Nephron progenitor cell (in vitro differentiated cells): Measurements from ENCODE around the gene NECAB2.

ENCODE experiments used
- DNase-seq: peaks from one replicate; pipeline ENCODE4 v3.0.0; 2021
- H3K27ac Mint-ChIP-seq: 2 replicates; pipeline ENCODE4 v1.8.0; 2021; ENCODE audit warnings: mild to moderate bottlenecking, moderate library complexity, mixed read lengths
- H3K27me3 Mint-ChIP-seq: 2 replicates; pipeline ENCODE4 v1.8.0; 2021; ENCODE audit warnings: mild to moderate bottlenecking, low read depth, mixed read lengths; ENCODE audit not compliant: poor library complexity
- H3K36me3 Mint-ChIP-seq: 2 replicates; pipeline ENCODE4 v1.8.0; 2021; ENCODE audit warnings: low read depth, mixed read lengths
- H3K4me1 Mint-ChIP-seq: 2 replicates; pipeline ENCODE4 v1.8.0; 2021; ENCODE audit warnings: mixed read lengths
- H3K4me3 Mint-ChIP-seq: 2 replicates; pipeline ENCODE4 v1.8.0; 2021; ENCODE audit warnings: mild to moderate bottlenecking, moderate library complexity, mixed read lengths
- H3K9me3 Mint-ChIP-seq: 2 replicates; pipeline ENCODE4 v1.8.0; 2021; ENCODE audit warnings: mild to moderate bottlenecking, moderate library complexity, mixed read lengths
- TF ChIP-seq, protein P1 (sequence below): fragments of 200-600 bp; sonication (generic); IDR thresholded peaks from 2 replicates; pipeline ENCODE4 v1.5.0; 2021; ENCODE audit warnings: antibody characterized with exemption

NECAB2 gene

DNA sequence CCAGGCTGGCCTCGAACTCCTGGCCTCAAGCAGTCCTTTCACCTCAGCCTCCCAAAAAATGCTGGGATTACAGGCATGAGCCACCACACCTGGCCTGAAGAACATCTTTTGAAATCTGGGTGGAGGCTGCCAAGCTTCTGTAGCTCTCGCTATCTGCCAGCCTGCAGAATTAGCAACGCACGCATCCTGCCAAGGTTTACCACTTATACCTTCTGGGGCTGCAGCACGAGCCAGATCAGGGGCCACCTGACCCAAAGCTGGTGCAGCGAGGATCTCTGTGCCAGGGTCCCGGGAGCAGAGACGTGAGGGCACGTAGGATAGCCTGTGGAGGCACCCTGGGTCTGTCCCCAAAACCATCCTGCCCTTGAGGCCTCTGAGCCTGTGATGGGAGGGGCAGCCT, 52.3 kb downstream of the NECAB2 start:
- H3K36me3 Mint-ChIP-seq: peaks cover 15% of the 10 kb centered on the region
- H3K4me3 Mint-ChIP-seq: no peak overlapping the region
- no peak for DNase-seq
- peaks cover 16% of the 10 kb centered on the region for H3K4me1 Mint-ChIP-seq
- H3K9me3 Mint-ChIP-seq: peaks cover 64% of the 10 kb centered on the region
- no peak overlapping the region for H3K27ac Mint-ChIP-seq
- H3K27me3 Mint-ChIP-seq: peaks cover 4% of the 10 kb centered on the region
- TF ChIP-seq, protein P1, sequence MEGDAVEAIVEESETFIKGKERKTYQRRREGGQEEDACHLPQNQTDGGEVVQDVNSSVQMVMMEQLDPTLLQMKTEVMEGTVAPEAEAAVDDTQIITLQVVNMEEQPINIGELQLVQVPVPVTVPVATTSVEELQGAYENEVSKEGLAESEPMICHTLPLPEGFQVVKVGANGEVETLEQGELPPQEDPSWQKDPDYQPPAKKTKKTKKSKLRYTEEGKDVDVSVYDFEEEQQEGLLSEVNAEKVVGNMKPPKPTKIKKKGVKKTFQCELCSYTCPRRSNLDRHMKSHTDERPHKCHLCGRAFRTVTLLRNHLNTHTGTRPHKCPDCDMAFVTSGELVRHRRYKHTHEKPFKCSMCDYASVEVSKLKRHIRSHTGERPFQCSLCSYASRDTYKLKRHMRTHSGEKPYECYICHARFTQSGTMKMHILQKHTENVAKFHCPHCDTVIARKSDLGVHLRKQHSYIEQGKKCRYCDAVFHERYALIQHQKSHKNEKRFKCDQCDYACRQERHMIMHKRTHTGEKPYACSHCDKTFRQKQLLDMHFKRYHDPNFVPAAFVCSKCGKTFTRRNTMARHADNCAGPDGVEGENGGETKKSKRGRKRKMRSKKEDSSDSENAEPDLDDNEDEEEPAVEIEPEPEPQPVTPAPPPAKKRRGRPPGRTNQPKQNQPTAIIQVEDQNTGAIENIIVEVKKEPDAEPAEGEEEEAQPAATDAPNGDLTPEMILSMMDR: no peak

GRCh38 chr16:84021488-84021887, 53.4 kb downstream of the NECAB2 start:
- no peak overlapping the region for H3K27ac Mint-ChIP-seq
- H3K4me1 Mint-ChIP-seq: peaks cover 18% of the 10 kb centered on the region
- DNase-seq: no peak
- peaks cover 15% of the 10 kb centered on the region for H3K36me3 Mint-ChIP-seq
- TF ChIP-seq, protein P1: no peak
- peaks cover 64% of the 10 kb centered on the region for H3K9me3 Mint-ChIP-seq
- peaks cover 6% of the 10 kb centered on the region for H3K27me3 Mint-ChIP-seq
- H3K4me3 Mint-ChIP-seq: no peak overlapping the region

- H3K36me3 Mint-ChIP-seq: peaks cover 15% of the 10 kb centered on the region
- no peak overlapping the region for H3K27ac Mint-ChIP-seq
- TF ChIP-seq, protein P1: no peak
- peaks cover 26% of the 10 kb centered on the region for H3K4me1 Mint-ChIP-seq
- peaks cover 55% of the 10 kb centered on the region for H3K9me3 Mint-ChIP-seq
- H3K27me3 Mint-ChIP-seq: peaks cover 2% of the 10 kb centered on the region
- H3K4me3 Mint-ChIP-seq: no peak overlapping the region
- no peak for DNase-seq
Observed at GRCh38 chr16:84022644-84023043, 54.6 kb downstream of the NECAB2 start.

- no peak overlapping the region for H3K27ac Mint-ChIP-seq
Observed at GRCh38 chr16:84024854-84025253, 56.8 kb downstream of the NECAB2 start.

GRCh38 chr16:84026606-84027005, 58.6 kb downstream of the NECAB2 start:
- no peak overlapping the region for H3K27ac Mint-ChIP-seq
- peaks cover 1% of the 10 kb centered on the region for H3K36me3 Mint-ChIP-seq
- no peak overlapping the region for H3K4me3 Mint-ChIP-seq
- no peak for DNase-seq
- H3K4me1 Mint-ChIP-seq: peaks cover 44% of the 10 kb centered on the region
- peaks cover 8% of the 10 kb centered on the region for H3K27me3 Mint-ChIP-seq
- TF ChIP-seq, protein P1: no peak
- H3K9me3 Mint-ChIP-seq: peaks cover 18% of the 10 kb centered on the region

More at GRCh38 chr16:84024854-84025253, 56.8 kb downstream of the NECAB2 start:
- Mint-ChIP-seq H3K4me3 (no peak overlapping the region), H3K4me1 (peaks cover 32% of the 10 kb centered on the region), H3K27me3 (peaks cover 2% of the 10 kb centered on the region), H3K9me3 (peaks cover 35% of the 10 kb centered on the region), H3K36me3 (peaks cover 9% of the 10 kb centered on the region)
- TF ChIP-seq, protein P1: no peak
- no peak for DNase-seq

GRCh38 chr16:84027625-84028024, 59.6 kb downstream of the NECAB2 start:
- TF ChIP-seq, protein P1: no peak
- Mint-ChIP-seq H3K4me1 (peaks cover 43% of the 10 kb centered on the region), H3K27me3 (peaks cover 8% of the 10 kb centered on the region), H3K27ac (no peak overlapping the region), H3K36me3 (no peaks in the 10 kb centered on the region), H3K4me3 (no peak overlapping the region), H3K9me3 (peaks cover 8% of the 10 kb centered on the region)
- DNase-seq: no peak
